Duodenal mucosa (tissue), 2 donors: Measurements from ENCODE around the gene TSPAN33.

Experiments
- H3K27ac ChIP-seq: one replicate; pipeline ENCODE4 v1.7.0; 2013; ENCODE audit warnings: low read depth, low read length
- H3K27me3 ChIP-seq, 2 donors: one replicate each; pipeline ENCODE4 v1.7.0; 2013; ENCODE audit warnings: low read length in 2 of 2, control low read depth in 1 of 2; ENCODE audit not compliant: insufficient read depth in 2 of 2, control insufficient read depth in 1 of 2
- H3K36me3 ChIP-seq, 2 donors: one replicate each; pipeline ENCODE4 v1.7.0; 2013; ENCODE audit warnings: low read length in 2 of 2, control low read depth in 1 of 2; ENCODE audit not compliant: insufficient read depth in 2 of 2, control insufficient read depth in 1 of 2
- H3K4me1 ChIP-seq, 2 donors: one replicate each; pipeline ENCODE4 v1.7.0; 2013; ENCODE audit warnings: low read length in 2 of 2, control low read depth in 1 of 2; ENCODE audit not compliant: insufficient read depth in 2 of 2, control insufficient read depth in 1 of 2
- H3K4me3 ChIP-seq, 2 donors: one replicate each; pipeline ENCODE4 v1.7.0; 2013; ENCODE audit warnings: low read length in 2 of 2, low read depth in 1 of 2
- H3K9ac ChIP-seq, 2 donors: one replicate each; pipeline ENCODE4 v1.7.0; 2013; ENCODE audit warnings: low read length in 2 of 2, low read depth in 1 of 2
- H3K9me3 ChIP-seq, 2 donors: one replicate each; pipeline ENCODE4 v1.7.0; 2013; ENCODE audit warnings: low read length in 2 of 2, control low read depth in 1 of 2; ENCODE audit not compliant: control insufficient read depth in 1 of 2

TSPAN33 gene, protein sequence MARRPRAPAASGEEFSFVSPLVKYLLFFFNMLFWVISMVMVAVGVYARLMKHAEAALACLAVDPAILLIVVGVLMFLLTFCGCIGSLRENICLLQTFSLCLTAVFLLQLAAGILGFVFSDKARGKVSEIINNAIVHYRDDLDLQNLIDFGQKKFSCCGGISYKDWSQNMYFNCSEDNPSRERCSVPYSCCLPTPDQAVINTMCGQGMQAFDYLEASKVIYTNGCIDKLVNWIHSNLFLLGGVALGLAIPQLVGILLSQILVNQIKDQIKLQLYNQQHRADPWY

DNA sequence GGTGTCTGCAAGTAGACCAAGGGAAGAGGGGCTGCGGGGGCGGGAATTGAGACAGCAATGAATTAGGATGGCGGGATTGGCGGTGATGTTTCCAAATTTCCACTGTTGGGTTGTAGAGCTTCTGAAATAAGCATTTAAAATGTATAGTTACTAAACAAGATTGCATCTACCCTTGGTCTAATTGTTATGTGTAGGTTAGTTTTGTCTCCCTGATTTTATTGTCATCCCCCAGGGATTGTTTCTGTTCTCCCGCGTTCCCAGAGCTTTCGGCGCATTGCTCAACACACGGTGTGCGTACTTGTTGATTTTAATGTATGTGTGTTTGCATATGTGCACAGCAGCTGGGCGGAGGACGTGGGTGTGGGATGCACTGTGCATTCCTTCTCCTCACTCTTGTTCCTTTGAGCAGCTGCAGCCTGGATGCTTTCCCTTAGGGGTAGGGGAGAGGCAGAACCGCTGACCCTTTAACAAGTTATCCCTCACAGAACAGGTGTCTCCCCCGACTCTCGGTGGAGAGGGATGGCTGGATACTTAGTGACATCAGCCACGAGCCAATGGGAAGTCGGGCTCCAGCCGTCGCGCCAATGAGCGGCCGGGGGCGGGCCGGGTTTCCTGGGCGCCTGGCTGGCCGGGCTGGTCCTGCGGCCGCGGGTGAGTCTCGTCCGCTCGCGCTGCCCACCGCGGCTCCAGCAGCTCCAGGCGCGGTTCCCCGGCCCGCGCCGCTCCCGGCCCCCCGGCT is at the start of gene TSPAN33:
TSPAN33 (plus strand) TSS at position 613 of the 739 bp plus-strand sequence. CDS start 274 bp downstream, outside the sequence.
- Histone ChIP-seq H3K36me3 (no peaks in the 10 kb centered on the region), H3K9ac (peak within 1 kb of the TSS in 1 of 2 donors; percentile 51), H3K27me3 (peaks cover 6 to 14% of the 10 kb centered on the region in 2 donors), H3K9me3 (no peaks in the 10 kb centered on the region), H3K4me3 (peak within 1 kb of the TSS; percentile 67 to 70), H3K27ac (no peak within 1 kb of the TSS), H3K4me1 (peaks cover 8 to 26% of the 10 kb centered on the region in 2 donors)

DNA sequence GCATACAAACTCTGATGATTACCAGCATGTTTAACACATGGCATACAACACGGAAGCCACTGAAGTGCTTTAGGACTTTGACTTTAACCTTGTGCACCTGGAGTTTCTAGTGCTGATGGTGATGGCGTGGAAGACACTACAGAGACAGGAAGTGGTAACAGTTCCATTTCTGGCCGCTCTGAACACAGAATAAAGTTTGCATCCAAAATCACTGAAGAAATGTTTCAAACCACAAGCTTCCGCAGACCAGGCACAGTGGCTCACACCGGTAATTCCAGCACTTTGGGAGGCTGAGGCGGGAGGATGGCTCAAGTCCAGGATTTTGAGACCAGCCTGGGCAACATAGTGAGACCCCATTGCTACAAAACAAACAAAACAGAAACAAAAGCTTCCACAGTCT is 49.2 kb upstream of the TSPAN33 start:
- no peak overlapping the region for H3K27ac ChIP-seq
- no peak overlapping the region for H3K9ac ChIP-seq
- H3K4me1 ChIP-seq = no peaks in the 10 kb centered on the region

DNA sequence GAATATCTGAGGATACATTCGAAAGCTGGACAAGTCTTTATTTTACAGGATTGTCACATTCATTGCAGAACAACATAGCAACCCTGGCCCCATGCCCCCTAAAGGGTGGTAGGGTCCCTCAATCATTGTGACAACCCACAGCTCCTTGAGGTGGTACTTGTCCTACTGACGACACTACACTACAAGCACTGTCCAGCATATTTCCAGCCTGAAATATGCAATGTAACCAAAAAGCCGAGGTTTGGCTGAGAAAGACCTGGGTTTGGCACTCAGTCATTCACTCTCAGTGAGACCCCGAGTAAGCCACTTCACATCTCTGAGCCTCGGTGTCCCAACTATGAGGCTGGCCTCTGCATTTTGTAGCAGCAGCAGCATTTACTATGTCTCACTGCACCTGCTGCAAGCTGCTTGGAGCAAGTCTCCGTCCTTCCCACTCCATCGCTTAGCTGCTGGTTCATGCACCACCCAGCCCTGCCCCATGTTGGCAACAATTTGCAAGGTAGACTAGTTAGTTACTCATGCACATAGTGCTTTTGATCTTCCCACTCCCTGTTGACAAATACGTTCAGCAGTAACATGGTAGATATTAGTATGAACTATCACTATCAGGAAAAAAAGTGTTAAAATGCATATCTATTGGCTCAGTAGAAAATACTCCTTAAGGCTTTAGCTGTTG is 46.0 kb upstream of the TSPAN33 start:
- no peaks in the 10 kb centered on the region for H3K9me3 ChIP-seq
- H3K4me1 ChIP-seq = peaks cover 18 to 28% of the 10 kb centered on the region in 2 donors
- no peak overlapping the region for H3K27ac ChIP-seq

More for the DNA sequence above, 49.2 kb upstream of the TSPAN33 start:
- no peaks in the 10 kb centered on the region for H3K9me3 ChIP-seq
- no peak overlapping the region for H3K4me3 ChIP-seq
- no peaks in the 10 kb centered on the region for H3K27me3 ChIP-seq
- no peaks in the 10 kb centered on the region for H3K36me3 ChIP-seq

DNA sequence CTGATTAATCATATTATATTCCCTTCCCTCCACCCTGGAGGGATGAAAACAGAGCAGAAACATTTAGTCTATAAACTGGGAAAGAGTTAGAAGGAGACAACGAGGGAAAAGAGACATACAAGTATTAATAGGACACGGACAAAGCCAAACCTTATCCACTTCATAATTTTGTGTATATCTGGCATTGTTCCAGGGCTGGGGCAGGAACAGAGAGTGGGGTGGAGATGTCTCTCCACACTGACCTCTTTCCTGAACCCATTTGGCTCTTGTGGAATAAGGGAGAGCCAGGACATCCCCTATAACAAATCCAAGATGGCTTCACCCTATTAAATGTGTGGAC is 43.7 kb upstream of the TSPAN33 start:
- Histone ChIP-seq H3K36me3 (no peaks in the 10 kb centered on the region), H3K9me3 (no peaks in the 10 kb centered on the region), H3K4me1 (peaks cover 18 to 28% of the 10 kb centered on the region in 2 donors), H3K27me3 (no peaks in the 10 kb centered on the region), H3K27ac (no peak overlapping the region), H3K4me3 (no peak overlapping the region), H3K9ac (no peak overlapping the region)

More for the DNA sequence above, 46.0 kb upstream of the TSPAN33 start:
- Histone ChIP-seq H3K9ac (no peak overlapping the region), H3K4me3 (no peak overlapping the region), H3K27me3 (no peaks in the 10 kb centered on the region), H3K36me3 (no peaks in the 10 kb centered on the region)

DNA sequence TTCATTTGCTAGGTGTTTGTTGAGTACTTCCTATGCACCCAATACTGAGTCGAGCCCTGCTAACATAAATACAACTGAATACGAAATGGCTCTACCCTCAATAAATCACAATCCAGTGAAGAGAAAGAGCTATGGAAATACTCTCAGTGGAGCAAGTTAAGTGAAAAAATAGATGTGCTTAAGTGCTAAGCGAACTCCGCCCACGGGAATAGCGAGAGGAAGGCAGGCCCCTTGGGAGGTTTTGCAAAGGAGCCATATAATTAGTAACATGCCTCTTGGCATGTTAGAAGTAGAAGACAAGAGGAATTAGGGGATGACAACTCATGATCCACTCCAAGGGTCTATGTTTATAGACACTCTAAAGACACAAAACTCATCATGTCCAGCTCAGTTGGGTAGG is 42.8 kb upstream of the TSPAN33 start:
- Histone ChIP-seq H3K27ac (no peak overlapping the region), H3K9ac (no peak overlapping the region), H3K4me1 (peaks cover 18 to 28% of the 10 kb centered on the region in 2 donors), H3K4me3 (no peak overlapping the region), H3K27me3 (no peaks in the 10 kb centered on the region), H3K9me3 (no peaks in the 10 kb centered on the region), H3K36me3 (no peaks in the 10 kb centered on the region)

DNA sequence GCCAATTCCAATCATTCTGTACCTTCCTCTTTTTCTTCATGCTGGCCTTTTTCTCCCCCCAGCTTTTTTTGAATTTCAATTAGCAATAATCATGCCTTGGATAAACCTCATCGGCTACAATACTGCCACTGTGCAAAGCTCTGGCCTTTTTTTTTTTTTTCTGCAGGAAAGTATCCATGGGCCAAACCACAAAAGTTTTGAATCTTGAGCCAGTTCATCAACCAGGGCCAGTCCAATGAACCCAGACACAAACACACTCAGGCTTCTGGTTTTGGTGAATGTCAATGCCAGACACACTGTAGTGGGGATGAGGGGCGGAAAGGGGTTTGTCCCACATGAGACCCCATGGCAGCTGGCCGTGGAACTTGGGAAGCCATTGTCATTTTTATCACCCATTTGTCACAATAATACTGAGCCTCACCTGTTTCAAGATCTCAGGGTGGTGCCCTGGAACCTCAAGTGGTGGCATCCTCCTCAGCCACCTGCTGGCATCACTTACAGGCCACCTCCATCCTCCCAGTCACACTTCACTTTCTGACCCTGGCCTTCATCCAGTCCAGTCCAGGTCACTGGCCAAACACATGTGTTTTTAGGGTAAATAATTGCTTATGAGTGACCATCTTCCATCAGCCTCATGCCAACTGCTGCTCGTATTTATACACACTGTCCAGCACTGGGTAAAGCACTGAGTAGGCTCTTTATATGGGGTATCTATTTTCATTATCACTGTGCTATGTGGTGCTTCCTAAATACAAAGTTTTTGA is 40.8 kb upstream of the TSPAN33 start:
- Histone ChIP-seq H3K27me3 (no peaks in the 10 kb centered on the region), H3K27ac (no peak overlapping the region), H3K4me3 (no peak overlapping the region), H3K9me3 (no peaks in the 10 kb centered on the region), H3K9ac (no peak overlapping the region), H3K36me3 (no peaks in the 10 kb centered on the region), H3K4me1 (peaks cover 18 to 28% of the 10 kb centered on the region in 2 donors)

DNA sequence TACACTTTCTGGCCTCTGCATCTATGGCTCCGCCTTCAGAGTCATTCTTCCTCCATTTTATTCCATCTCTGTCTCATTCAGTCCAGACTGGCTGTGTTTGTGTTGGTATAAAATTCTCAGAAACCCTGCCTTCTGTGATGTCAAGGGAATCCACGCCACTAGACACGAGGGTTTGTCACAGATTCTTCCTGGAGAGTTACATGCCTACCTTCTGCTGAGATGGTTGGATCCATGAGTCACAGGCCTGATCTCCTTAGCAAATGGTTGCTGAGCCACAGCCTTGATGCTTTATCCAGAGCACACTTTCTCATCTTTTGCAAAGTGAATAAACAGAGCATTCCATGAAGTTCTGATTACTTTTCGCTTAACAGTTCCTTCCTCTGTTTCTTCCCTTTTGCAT is 35.9 kb upstream of the TSPAN33 start:
- Histone ChIP-seq H3K4me1 (no peaks in the 10 kb centered on the region), H3K9ac (no peak overlapping the region), H3K36me3 (no peaks in the 10 kb centered on the region), H3K27ac (no peak overlapping the region), H3K9me3 (no peaks in the 10 kb centered on the region), H3K4me3 (no peak overlapping the region), H3K27me3 (no peaks in the 10 kb centered on the region)

DNA sequence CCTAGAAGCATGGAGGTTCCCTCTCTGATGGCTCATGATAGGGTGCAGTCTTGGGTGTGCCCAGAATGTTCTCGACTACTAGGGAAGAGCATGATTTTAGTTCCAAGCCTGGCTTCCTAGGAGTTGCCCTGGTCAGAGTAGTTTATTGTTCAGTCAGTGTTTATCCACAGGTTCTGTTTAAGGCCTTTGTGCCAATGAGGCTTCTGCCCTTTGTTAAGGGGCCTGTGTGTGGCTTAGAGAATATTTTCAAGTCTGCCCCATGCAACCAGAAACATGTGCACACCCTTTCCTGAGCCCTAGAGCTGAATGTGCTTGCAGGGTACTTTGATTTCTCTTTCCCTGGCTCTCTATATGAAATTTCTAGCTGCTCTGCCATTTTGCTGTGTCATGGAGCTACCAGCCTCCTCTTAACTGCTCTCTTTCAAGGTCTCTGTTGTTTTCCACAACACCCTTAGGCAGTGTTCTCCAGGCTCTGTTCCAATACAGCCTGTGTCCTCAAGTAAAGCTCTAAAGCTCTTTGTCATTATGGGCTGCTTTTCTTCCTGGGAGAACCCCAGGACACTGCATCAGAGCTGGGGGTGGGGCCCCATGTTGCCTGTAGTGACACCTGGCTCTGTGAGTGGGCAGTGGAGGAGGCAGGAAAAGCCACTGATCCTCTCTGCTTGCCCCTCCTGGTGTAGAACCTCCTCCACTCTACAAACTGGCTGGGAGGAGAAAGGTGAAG is 34.1 kb upstream of the TSPAN33 start:
- Histone ChIP-seq H3K36me3 (no peaks in the 10 kb centered on the region), H3K9ac (no peak overlapping the region), H3K27ac (no peak overlapping the region), H3K27me3 (no peaks in the 10 kb centered on the region), H3K9me3 (peaks cover 0 to 5% of the 10 kb centered on the region in 2 donors), H3K4me1 (no peaks in the 10 kb centered on the region), H3K4me3 (no peak overlapping the region)

DNA sequence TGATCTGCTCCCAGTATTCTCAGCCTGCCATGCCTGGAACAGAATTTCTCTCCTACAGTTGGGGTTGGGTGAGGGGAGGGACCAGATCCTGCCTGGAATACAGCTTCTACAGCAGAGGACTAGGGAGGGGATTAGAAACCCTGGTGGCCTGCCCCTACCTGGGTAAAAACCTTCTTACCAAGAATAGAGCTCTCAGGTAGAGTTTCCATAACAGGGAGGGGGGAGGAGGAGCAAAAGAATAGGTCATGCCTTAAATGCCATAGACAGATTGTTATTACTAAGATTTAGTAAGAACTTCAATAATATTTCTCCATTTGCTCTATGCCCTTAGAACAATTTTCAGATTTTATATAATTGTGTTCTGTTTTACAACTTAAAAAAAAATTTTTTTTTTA is 33.5 kb upstream of the TSPAN33 start:
- H3K4me3 ChIP-seq = no peak overlapping the region
- H3K27me3 ChIP-seq = no peaks in the 10 kb centered on the region
- peaks cover 0 to 6% of the 10 kb centered on the region in 2 donors for H3K9me3 ChIP-seq
- no peak overlapping the region for H3K9ac ChIP-seq
- H3K4me1 ChIP-seq = no peaks in the 10 kb centered on the region
- H3K36me3 ChIP-seq = no peaks in the 10 kb centered on the region
- no peak overlapping the region for H3K27ac ChIP-seq
